Activated T-cell treated with anti-CD3 and anti-CD28 coated beads for 1 hour (primary cell): ENCODE data around the gene GMDS.

Experiments used
- DNase-seq: peaks from one replicate; pipeline ENCODE4 v3.0.0-alpha.2; 2020; ENCODE audit warnings: low read depth

GMDS gene

GRCh38 chr6:1832844-1833787 lies 412.3 kb downstream of the GMDS start:
- no peak for DNase-seq

- no peak for DNase-seq
Observed at GRCh38 chr6:1832358-1832757, 413.0 kb downstream of the GMDS start.

- DNase-seq, result no peak
Observed at GRCh38 chr6:1827984-1828793, 417.2 kb downstream of the GMDS start.

GRCh38 chr6:1825926-1826325 lies 419.5 kb downstream of the GMDS start:
- DNase-seq, result no peak

- no peak for DNase-seq
Observed at GRCh38 chr6:1825277-1825676, 420.1 kb downstream of the GMDS start.

GRCh38 chr6:1821513-1822183 lies 423.8 kb downstream of the GMDS start:
- DNase-seq, result no peak

GRCh38 chr6:1821164-1821512 lies 424.3 kb downstream of the GMDS start:
- no peak for DNase-seq

- DNase-seq, result no peak
Observed at GRCh38 chr6:1820714-1821113, 424.7 kb downstream of the GMDS start.

GRCh38 chr6:1820165-1820564 lies 425.2 kb downstream of the GMDS start:
- no peak for DNase-seq

GRCh38 chr6:1819007-1819406 lies 426.4 kb downstream of the GMDS start:
- no peak for DNase-seq

- no peak for DNase-seq
Observed at GRCh38 chr6:1817033-1817761, 428.2 kb downstream of the GMDS start.

GRCh38 chr6:1815827-1816452 lies 429.5 kb downstream of the GMDS start:
- DNase-seq, result no peak

GRCh38 chr6:1814279-1814678 lies 431.1 kb downstream of the GMDS start:
- no peak for DNase-seq

- no peak for DNase-seq
Observed at GRCh38 chr6:1812487-1812886, 432.9 kb downstream of the GMDS start.

GRCh38 chr6:1812034-1812433 lies 433.4 kb downstream of the GMDS start:
- DNase-seq, result no peak

GRCh38 chr6:1810880-1811279 lies 434.5 kb downstream of the GMDS start:
- DNase-seq, result no peak

- DNase-seq, result no peak
Observed at GRCh38 chr6:1809291-1809988, 436.0 kb downstream of the GMDS start.

- no peak for DNase-seq
Observed at GRCh38 chr6:1806935-1807334, 438.5 kb downstream of the GMDS start.

GRCh38 chr6:1802491-1803395 lies 442.7 kb downstream of the GMDS start:
- no peak for DNase-seq

GRCh38 chr6:1801401-1801800 lies 444.0 kb downstream of the GMDS start:
- DNase-seq, result no peak
